Neural cell (in vitro differentiated cells): ENCODE results near the gene PPM1A. TPM values are rescaled to one million over a fixed set of nuclear protein-coding genes. Genes with fewer than 3 reads are reported as not detected.

Experiments used
- H2AFZ ChIP-seq: fragments of 200-600, 300-800 bp; sonication (generic), shearing (Covaris generic); 2 replicates; pipeline ENCODE4 v1.6.0; 2014; ENCODE audit warnings: low read depth, mild to moderate bottlenecking, antibody characterized with exemption, low read length, moderate library complexity
- H3F3A ChIP-seq: fragments of 200-600 bp; shearing (Covaris generic); 2 replicates; pipeline ENCODE4 v1.6.1; 2016; ENCODE audit warnings: mild to moderate bottlenecking, moderate library complexity, mixed read lengths, antibody characterized with exemption, low read length; ENCODE audit not compliant: insufficient read depth, poor library complexity, severe bottlenecking
- H3K27ac ChIP-seq: fragments of 200-600, 300-800 bp; sonication (generic), shearing (Covaris generic); 2 replicates; pipeline ENCODE4 v1.5.1; 2014; ENCODE audit warnings: mild to moderate bottlenecking, low read length, moderate library complexity
- H3K27me3 ChIP-seq: fragments of 300-800, 200-600 bp; sonication (generic), shearing (Covaris generic); 2 replicates; pipeline ENCODE4 v1.6.0; 2014; ENCODE audit warnings: mild to moderate bottlenecking, low read depth, low read length, moderate library complexity; ENCODE audit not compliant: insufficient read depth
- H3K36me3 ChIP-seq: fragments of 300-800, 200-600 bp; sonication (generic), shearing (Covaris generic); 2 replicates; pipeline ENCODE4 v1.5.1; 2014; ENCODE audit warnings: mild to moderate bottlenecking, antibody characterized with exemption, low read length, moderate library complexity; ENCODE audit not compliant: insufficient read depth
- H3K4me2 ChIP-seq: fragments of 300-800, 200-600 bp; sonication (generic), shearing (Covaris generic); 2 replicates; pipeline ENCODE4 v1.6.0; 2014; ENCODE audit warnings: mild to moderate bottlenecking, low read length
- H3K4me3 ChIP-seq: fragments of 300-800, 200-600 bp; sonication (generic), shearing (Covaris generic); 2 replicates; pipeline ENCODE4 v1.5.1; 2014; ENCODE audit warnings: mild to moderate bottlenecking, low read length, moderate library complexity
- H3K79me2 ChIP-seq: fragments of 200-600 bp; shearing (Covaris generic); replicated peaks from 2 replicates; pipeline ENCODE4 v1.6.0; 2014; ENCODE audit warnings: mild to moderate bottlenecking, low read length, moderate library complexity; ENCODE audit not compliant: insufficient read depth
- H3K9ac ChIP-seq: fragments of 300-800, 200-600 bp; sonication (generic), shearing (Covaris generic); 2 replicates; pipeline ENCODE4 v1.6.1; 2016; ENCODE audit warnings: mild to moderate bottlenecking, low read length, mixed read lengths
- H3K9me2 ChIP-seq: fragments of 200-600 bp; shearing (Covaris generic); 2 replicates; pipeline ENCODE4 v1.6.1; 2016; ENCODE audit warnings: mild to moderate bottlenecking, low read length, mixed read lengths; ENCODE audit not compliant: insufficient read depth
- H3K9me3 ChIP-seq: fragments of 200-600, 300-800 bp; sonication (generic), shearing (Covaris generic); 2 replicates; pipeline ENCODE4 v1.6.1; 2016; ENCODE audit warnings: mild to moderate bottlenecking, mixed run types, low read length, moderate library complexity, mixed read lengths
- H4K20me1 ChIP-seq: fragments of 200-600 bp; shearing (Covaris generic); 2 replicates; pipeline ENCODE4 v1.6.1; 2016; ENCODE audit warnings: mild to moderate bottlenecking, mixed run types; ENCODE audit not compliant: insufficient read depth
- EP300 ChIP-seq: fragments of 450-650 bp; conservative IDR thresholded peaks from 2 replicates; pipeline ENCODE4 v1.6.1; 2014; ENCODE audit warnings: antibody characterized with exemption, mild to moderate bottlenecking, moderate library complexity; ENCODE audit not compliant: poor library complexity, severe bottlenecking
- EZH2 ChIP-seq: fragments of 200-600, 300-800 bp; shearing (Covaris generic), sonication (generic); IDR thresholded peaks from 2 replicates; pipeline ENCODE4 v1.6.1; 2014; ENCODE audit warnings: antibody characterized with exemption, low read length, borderline replicate concordance, mild to moderate bottlenecking; ENCODE audit not compliant: insufficient read depth, poor library complexity, severe bottlenecking
- MXI1 ChIP-seq: fragments of 450-650 bp; conservative IDR thresholded peaks from 2 replicates; pipeline ENCODE4 v1.6.1; 2014; ENCODE audit warnings: antibody characterized with exemption, mild to moderate bottlenecking; ENCODE audit not compliant: poor library complexity, severe bottlenecking
- POLR2AphosphoS5 ChIP-seq: IDR thresholded peaks from 2 replicates; pipeline ENCODE4 v1.6.1; 2012
- RAD21 ChIP-seq: fragments of 450-650 bp; conservative IDR thresholded peaks from 2 replicates; pipeline ENCODE4 v1.6.1; 2014; ENCODE audit warnings: antibody characterized with exemption, mild to moderate bottlenecking, moderate library complexity
- SMC3 ChIP-seq: fragments of 450-650 bp; conservative IDR thresholded peaks from 2 replicates; pipeline ENCODE4 v1.6.1; 2014; ENCODE audit warnings: antibody characterized with exemption, mild to moderate bottlenecking, moderate library complexity; ENCODE audit not compliant: poor library complexity
- TAF1 ChIP-seq: IDR thresholded peaks from 2 replicates; pipeline ENCODE4 v1.6.1; 2012; ENCODE audit warnings: low read depth
- polyA plus RNA-seq: library from polyadenylated mRNA; depleted of rRNA; stranded (reverse); fragments of >200 nt; gene quantifications from 2 replicates; pipeline ENCODE4 v1.2.3, GENCODE V29; 2014
- TF ChIP-seq, protein P1 (sequence below): IDR thresholded peaks from 2 replicates; pipeline ENCODE4 v1.6.1; 2012; ENCODE audit warnings: borderline replicate concordance
- TF ChIP-seq, protein P2 (sequence below): fragments of 450-650 bp; IDR thresholded peaks from 2 replicates; pipeline ENCODE4 v1.5.1; 2014; ENCODE audit warnings: antibody characterized with exemption, mild to moderate bottlenecking, moderate library complexity; ENCODE audit not compliant: poor library complexity, severe bottlenecking

Gene PPM1A
- polyA plus RNA-seq, 1 donor from 2014 or later: 52.1 TPM

DNA sequence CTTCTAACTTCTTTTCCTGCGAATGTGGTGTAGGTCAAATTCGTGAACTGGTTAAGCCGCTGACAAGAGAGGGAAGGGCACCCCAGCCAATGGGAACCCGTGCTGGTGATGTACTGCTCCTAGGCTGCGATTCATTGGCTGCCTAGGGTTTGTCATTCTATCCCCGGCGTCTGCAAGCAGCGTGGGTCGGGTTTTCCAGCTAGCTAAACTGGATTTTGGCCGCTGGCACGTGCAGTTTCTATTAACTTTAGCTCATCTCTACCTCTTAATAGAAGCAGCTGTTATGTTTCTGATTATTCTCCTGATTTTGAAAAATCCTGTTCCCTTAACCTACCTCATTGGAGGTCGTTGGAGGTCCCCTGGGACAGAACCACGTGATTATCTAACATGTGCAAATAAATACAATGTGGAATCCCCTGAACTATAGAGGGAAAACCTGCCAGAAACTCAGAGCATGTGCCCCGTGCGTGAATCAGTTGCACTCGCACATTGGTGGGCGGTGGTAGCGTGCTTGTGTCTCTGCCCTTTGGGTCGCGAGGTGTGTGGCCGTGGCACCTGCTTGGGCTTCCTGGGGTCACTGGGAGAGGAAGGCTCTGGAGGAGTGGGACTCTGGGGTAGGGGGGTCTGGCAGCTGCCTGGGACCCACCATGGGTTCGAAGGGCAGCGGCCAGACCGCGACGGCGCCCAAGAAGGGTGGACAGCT lies 876 bp upstream of the PPM1A start:
- peaks cover 33% of the 10 kb centered on the region for H3K79me2 ChIP-seq
- no peaks in the 10 kb centered on the region for H4K20me1 ChIP-seq
- no peaks in the 10 kb centered on the region for H3K9me2 ChIP-seq
- H3K9ac ChIP-seq: peak overlapping the region; percentile 99
- H3K27me3 ChIP-seq: no peaks in the 10 kb centered on the region
- TF ChIP-seq MXI1 (peak; percentile 95), SMC3 (no peak), POLR2AphosphoS5 (peak; percentile 86), EP300 (no peak), RAD21 (no peak), TAF1 (no peak), EZH2 (no peak)
- TF ChIP-seq, protein P1, sequence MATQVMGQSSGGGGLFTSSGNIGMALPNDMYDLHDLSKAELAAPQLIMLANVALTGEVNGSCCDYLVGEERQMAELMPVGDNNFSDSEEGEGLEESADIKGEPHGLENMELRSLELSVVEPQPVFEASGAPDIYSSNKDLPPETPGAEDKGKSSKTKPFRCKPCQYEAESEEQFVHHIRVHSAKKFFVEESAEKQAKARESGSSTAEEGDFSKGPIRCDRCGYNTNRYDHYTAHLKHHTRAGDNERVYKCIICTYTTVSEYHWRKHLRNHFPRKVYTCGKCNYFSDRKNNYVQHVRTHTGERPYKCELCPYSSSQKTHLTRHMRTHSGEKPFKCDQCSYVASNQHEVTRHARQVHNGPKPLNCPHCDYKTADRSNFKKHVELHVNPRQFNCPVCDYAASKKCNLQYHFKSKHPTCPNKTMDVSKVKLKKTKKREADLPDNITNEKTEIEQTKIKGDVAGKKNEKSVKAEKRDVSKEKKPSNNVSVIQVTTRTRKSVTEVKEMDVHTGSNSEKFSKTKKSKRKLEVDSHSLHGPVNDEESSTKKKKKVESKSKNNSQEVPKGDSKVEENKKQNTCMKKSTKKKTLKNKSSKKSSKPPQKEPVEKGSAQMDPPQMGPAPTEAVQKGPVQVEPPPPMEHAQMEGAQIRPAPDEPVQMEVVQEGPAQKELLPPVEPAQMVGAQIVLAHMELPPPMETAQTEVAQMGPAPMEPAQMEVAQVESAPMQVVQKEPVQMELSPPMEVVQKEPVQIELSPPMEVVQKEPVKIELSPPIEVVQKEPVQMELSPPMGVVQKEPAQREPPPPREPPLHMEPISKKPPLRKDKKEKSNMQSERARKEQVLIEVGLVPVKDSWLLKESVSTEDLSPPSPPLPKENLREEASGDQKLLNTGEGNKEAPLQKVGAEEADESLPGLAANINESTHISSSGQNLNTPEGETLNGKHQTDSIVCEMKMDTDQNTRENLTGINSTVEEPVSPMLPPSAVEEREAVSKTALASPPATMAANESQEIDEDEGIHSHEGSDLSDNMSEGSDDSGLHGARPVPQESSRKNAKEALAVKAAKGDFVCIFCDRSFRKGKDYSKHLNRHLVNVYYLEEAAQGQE: peak; percentile 78
- TF ChIP-seq, protein P2, sequence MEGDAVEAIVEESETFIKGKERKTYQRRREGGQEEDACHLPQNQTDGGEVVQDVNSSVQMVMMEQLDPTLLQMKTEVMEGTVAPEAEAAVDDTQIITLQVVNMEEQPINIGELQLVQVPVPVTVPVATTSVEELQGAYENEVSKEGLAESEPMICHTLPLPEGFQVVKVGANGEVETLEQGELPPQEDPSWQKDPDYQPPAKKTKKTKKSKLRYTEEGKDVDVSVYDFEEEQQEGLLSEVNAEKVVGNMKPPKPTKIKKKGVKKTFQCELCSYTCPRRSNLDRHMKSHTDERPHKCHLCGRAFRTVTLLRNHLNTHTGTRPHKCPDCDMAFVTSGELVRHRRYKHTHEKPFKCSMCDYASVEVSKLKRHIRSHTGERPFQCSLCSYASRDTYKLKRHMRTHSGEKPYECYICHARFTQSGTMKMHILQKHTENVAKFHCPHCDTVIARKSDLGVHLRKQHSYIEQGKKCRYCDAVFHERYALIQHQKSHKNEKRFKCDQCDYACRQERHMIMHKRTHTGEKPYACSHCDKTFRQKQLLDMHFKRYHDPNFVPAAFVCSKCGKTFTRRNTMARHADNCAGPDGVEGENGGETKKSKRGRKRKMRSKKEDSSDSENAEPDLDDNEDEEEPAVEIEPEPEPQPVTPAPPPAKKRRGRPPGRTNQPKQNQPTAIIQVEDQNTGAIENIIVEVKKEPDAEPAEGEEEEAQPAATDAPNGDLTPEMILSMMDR: no peak
- no peaks in the 10 kb centered on the region for H3K9me3 ChIP-seq
- peak overlapping the region; percentile 83 for H3K4me3 ChIP-seq
- peak overlapping the region; percentile 99 for H3K27ac ChIP-seq
- no peaks in the 10 kb centered on the region for H3K36me3 ChIP-seq
- peaks cover 7% of the 10 kb centered on the region for H3F3A ChIP-seq
- peak overlapping the region; percentile 88 for H3K4me2 ChIP-seq
- peak overlapping the region; percentile 76 for H2AFZ ChIP-seq

DNA sequence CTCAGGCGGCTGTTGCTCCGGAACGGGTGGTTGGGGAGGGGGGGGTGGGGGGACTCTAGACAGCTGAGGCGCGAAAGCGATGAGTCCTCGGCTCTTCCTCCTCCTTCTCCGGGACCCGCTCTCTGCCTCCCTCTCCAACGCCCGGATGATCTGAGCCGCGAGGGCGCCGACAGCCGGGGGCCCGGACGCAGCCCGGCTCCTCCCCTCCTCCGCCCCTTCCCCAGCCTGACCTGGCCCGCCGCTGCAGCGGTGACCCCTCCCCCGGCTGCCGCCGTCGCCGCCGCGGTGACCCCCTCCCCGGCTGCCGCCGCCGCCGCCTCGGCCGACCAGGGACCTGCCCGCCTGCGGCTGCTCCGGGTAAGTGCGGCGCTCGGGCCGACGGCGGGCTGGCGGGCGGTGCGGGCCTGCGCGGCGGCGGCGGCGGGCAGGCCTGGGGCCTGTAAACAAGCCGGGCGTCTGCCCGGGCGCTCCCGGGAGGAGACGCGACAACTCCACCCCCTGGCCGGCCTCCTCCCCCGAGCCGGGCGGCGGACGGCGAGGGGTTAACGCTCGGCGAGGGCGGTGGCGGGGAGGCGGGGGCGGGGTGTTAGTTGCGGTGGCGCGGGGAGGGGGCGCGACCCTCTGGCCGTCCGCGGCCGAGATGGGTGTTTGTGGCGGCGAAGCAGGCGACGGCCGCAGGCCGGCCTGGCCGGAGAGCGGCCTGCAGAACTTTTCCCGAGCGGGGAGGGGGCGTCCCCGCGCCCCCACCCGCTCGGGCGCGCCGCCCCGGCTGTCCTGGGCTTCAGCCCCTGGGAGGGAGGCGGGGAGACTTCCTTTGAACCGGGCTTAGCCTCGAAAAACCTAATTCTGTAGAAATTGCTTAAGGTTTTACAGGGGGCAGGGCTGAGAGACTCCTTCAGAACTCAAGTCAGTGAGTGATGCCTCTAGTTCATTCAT lies 568 bp downstream of the PPM1A start:
- H3F3A ChIP-seq: peaks cover 7% of the 10 kb centered on the region
- no peak overlapping the region for H2AFZ ChIP-seq
- no peaks in the 10 kb centered on the region for H3K36me3 ChIP-seq
- H3K9me3 ChIP-seq: no peaks in the 10 kb centered on the region
- H3K9me2 ChIP-seq: no peaks in the 10 kb centered on the region
- peak overlapping the region; percentile 71 for H3K4me3 ChIP-seq
- no peaks in the 10 kb centered on the region for H4K20me1 ChIP-seq
- peak overlapping the region; percentile 91 for H3K4me2 ChIP-seq
- no peak for TF ChIP-seq POLR2AphosphoS5
- no peak for TF ChIP-seq SMC3
- TF ChIP-seq, protein P1: peak; percentile 27
- TF ChIP-seq EZH2: no peak
- H3K27ac ChIP-seq: peak overlapping the region; percentile 77
- H3K27me3 ChIP-seq: no peaks in the 10 kb centered on the region
- peaks cover 47% of the 10 kb centered on the region for H3K79me2 ChIP-seq
- peak overlapping the region; percentile 82 for H3K9ac ChIP-seq
